Measurements from ENCODE around the gene RFC4. TPM values are rescaled to one million over a fixed set of nuclear protein-coding genes. Genes with fewer than 3 reads are reported as not detected.

The RFC4 gene
- total and polyA plus RNA-seq, 2 of the 13 experiments (the other 11 are each of a cell fraction or from before 2014, with no cell fraction given) = 18.5 to 103 TPM

GRCh38 chr3:186787642-186788481 lies 18.4 kb downstream of the RFC4 start:
- Histone ChIP-seq H3K4me3 (replicated peaks in 1 of 3; ENCODE audit: insufficient read depth in 1 of 3, low read depth in 2 of 3, low read length in 3 of 3) (no peak overlapping the region), H3K9ac (ENCODE audit: insufficient read depth, low read depth, low read length) (no peak overlapping the region), H3K4me1 (ENCODE audit: insufficient read depth, low read length) (peaks cover 37% of the 10 kb centered on the region), H3K36me3 (replicated peaks in 1 of 2; ENCODE audit: control insufficient read depth in 1 of 2, insufficient read depth in 2 of 2, low read length in 2 of 2) (peaks cover 21 to 60% of the 10 kb centered on the region in 2 experiments), H3K27ac (ENCODE audit: extremely low read length, insufficient read depth, low read length) (no peak overlapping the region), H4K20me1 (ENCODE audit: insufficient read depth, low read length) (peaks cover 67% of the 10 kb centered on the region), H2AFZ (ENCODE audit: low read length) (no peak overlapping the region), H3K27me3 (ENCODE audit: control insufficient read depth in 1 of 2, insufficient read depth in 2 of 2, low read length in 2 of 2) (no peaks in the 10 kb centered on the region; a peak in 1 of 5 replicates), H3K79me2 (ENCODE audit: insufficient read depth, low read length) (peaks cover 35% of the 10 kb centered on the region), H3K4me2 (ENCODE audit: low read depth, low read length) (peak overlapping the region; percentile 82; the same call in 1 of the 2 replicates), H3K9me3 (ENCODE audit: low read length) (no peaks in the 10 kb centered on the region)
- in situ Hi-C loops (cut with HindIII; ENCODE audit: extremely low pct_ligation_motif_present, low pct_unique_long_range_greater_than_20kb) = no loop called here
- no peak for FAIRE-seq
- ChIA-PET CTCF (ENCODE audit: low intra/inter-chr PET ratio, low total read pairs) (no interaction called here), POLR2A (no interaction called here)
- intact Hi-C loops (cut with micrococcal nuclease; ENCODE audit: unreplicated experiment) = no loop called here
- TF ChIP-seq POLR2G (IDR thresholded peaks at IDR 0.05; ENCODE audit: low read depth, low read length) (0 out of 2 replicates have a peak, but pooled peaks have one; percentile 28), NFIC (IDR thresholded peaks at IDR 0.05; ENCODE audit: low read length) (peak; percentile 35; the same call in 1 of the 2 replicates), AGO2 (optimal IDR thresholded peaks at IDR 0.05; ENCODE audit: low read depth, low read length) (peak; percentile 82), XBP1 (CRISPR knock-in tag; IDR thresholded peaks at IDR 0.05) (no peak), PRPF4 (IDR thresholded peaks at IDR 0.05; ENCODE audit: low read depth, low read length, poor library complexity, severe bottlenecking) (peak; percentile 63), ZBED4 (CRISPR knock-in tag; IDR thresholded peaks at IDR 0.05; ENCODE audit: borderline replicate concordance) (no peak), POLR2AphosphoS2 (IDR thresholded peaks at IDR 0.05; ENCODE audit: low read depth, low read length) (0 out of 2 replicates have a peak, but pooled peaks have one; percentile 24), RBFOX2 (IDR thresholded peaks at IDR 0.05; ENCODE audit: low read depth, low read length) (peak; percentile 86)
- WGBS (ENCODE audit: low lambda C conversion rate) = 90% methylated on average over 15 of the region's 15 CpGs
- TSS peak; percentile 0 for BruUV-seq (replicated peaks)
- DNase-seq (ENCODE audit: low spot score) = no peak
- no peak for ATAC-seq

Data from HepG2 (cell line).